Left ventricle myocardium inferior (tissue), 1 donor: ENCODE data around the gene AR. TPM values are rescaled to one million over a fixed set of nuclear protein-coding genes. Genes with fewer than 3 reads are reported as not detected.
A peak's percentile ranks its signal among the peaks of the same experiment; 100 is the strongest.

Experiments
- DNase-seq: peaks from one replicate; pipeline ENCODE4 v3.0.0-alpha.2; 2020
- H3K27ac ChIP-seq: fragments of 200-600 bp; replicated peaks from 2 replicates; pipeline ENCODE4 v1.8.0; 2021
- H3K27me3 ChIP-seq: fragments of 200-600 bp; 2 replicates; pipeline ENCODE4 v1.8.0; 2021; ENCODE audit warnings: low read depth
- H3K36me3 ChIP-seq: fragments of 200-600 bp; 2 replicates; pipeline ENCODE4 v1.8.0; 2021
- H3K4me1 ChIP-seq: fragments of 200-600 bp; 2 replicates; pipeline ENCODE4 v1.8.0; 2021
- H3K4me3 ChIP-seq: fragments of 200-600 bp; 2 replicates; pipeline ENCODE4 v1.8.0; 2021; ENCODE audit warnings: mild to moderate bottlenecking, moderate library complexity
- H3K9me3 ChIP-seq: fragments of 200-600 bp; replicated peaks from 2 replicates; pipeline ENCODE4 v1.8.0; 2021
- CTCF ChIP-seq: fragments of 200-600 bp; IDR thresholded peaks from 2 replicates; pipeline ENCODE4 v1.8.0; 2021; ENCODE audit warnings: antibody characterized with exemption, mild to moderate bottlenecking, borderline replicate concordance
- intact Hi-C: fragments of 100-400 bp; cut with micrococcal nuclease; formaldehyde crosslinking; loops from one replicate; pipeline ENCODE4 v1.11.0; 2022
- long read RNA-seq: library from polyadenylated mRNA; unstranded; transcript quantifications from one replicate; pipeline ENCODE4 v2.0.0, GENCODE V29; 2021
- total RNA-seq: library from RNA; stranded (reverse); fragmentation: NEBNext Ultra II Directional; extraction: Animal tissue kit (Norgen Biotek cat#: 25700); gene quantifications from one replicate; pipeline ENCODE4 v1.2.1, GENCODE V29; 2021
- donor health status: DM: no; HTN: yes; CAD: no; lungs with severe emphysema.

AR gene, protein sequence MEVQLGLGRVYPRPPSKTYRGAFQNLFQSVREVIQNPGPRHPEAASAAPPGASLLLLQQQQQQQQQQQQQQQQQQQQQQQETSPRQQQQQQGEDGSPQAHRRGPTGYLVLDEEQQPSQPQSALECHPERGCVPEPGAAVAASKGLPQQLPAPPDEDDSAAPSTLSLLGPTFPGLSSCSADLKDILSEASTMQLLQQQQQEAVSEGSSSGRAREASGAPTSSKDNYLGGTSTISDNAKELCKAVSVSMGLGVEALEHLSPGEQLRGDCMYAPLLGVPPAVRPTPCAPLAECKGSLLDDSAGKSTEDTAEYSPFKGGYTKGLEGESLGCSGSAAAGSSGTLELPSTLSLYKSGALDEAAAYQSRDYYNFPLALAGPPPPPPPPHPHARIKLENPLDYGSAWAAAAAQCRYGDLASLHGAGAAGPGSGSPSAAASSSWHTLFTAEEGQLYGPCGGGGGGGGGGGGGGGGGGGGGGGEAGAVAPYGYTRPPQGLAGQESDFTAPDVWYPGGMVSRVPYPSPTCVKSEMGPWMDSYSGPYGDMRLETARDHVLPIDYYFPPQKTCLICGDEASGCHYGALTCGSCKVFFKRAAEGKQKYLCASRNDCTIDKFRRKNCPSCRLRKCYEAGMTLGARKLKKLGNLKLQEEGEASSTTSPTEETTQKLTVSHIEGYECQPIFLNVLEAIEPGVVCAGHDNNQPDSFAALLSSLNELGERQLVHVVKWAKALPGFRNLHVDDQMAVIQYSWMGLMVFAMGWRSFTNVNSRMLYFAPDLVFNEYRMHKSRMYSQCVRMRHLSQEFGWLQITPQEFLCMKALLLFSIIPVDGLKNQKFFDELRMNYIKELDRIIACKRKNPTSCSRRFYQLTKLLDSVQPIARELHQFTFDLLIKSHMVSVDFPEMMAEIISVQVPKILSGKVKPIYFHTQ
- total RNA-seq, result 18.4 TPM
- long read RNA-seq, full-length matches to known transcripts, result 8 of 17 reads
- long read RNA-seq, partial matches to known transcripts, result 2 of 17 reads
- long read RNA-seq, other reads (novel, unspliced or antisense), result 7 of 17 reads

- TF ChIP-seq CTCF, result no peak
- no peaks in the 10 kb centered on the region for H3K9me3 ChIP-seq
- no peaks in the 10 kb centered on the region for H3K36me3 ChIP-seq
- peak; percentile 72 for DNase-seq
- H3K27ac ChIP-seq, result peak within 1 kb of the TSS; percentile 79
- intact Hi-C loops, result no loop called here
- peaks cover 12% of the 10 kb centered on the region for H3K4me1 ChIP-seq
- no peaks in the 10 kb centered on the region for H3K27me3 ChIP-seq
- peak within 1 kb of the TSS; percentile 68 for H3K4me3 ChIP-seq
These were observed at the start of gene AR for GRCh38 chrX:67543818-67544217. Gene AR, plus strand, starts transcription at chrX:67544021. Its CDS starts 1,126 bp downstream, at chrX:67545147.

- intact Hi-C loops, result no loop called here
- TF ChIP-seq CTCF, result no peak
- DNase-seq, result no peak
These were observed 43.2 kb upstream of the AR start for GRCh38 chrX:67500617-67501016.

GRCh38 chrX:67503004-67503403 is 40.8 kb upstream of the AR start:
- no peak for TF ChIP-seq CTCF
- H3K4me1 ChIP-seq, result no peaks in the 10 kb centered on the region
- no peak overlapping the region for H3K27ac ChIP-seq
- peaks cover 15% of the 10 kb centered on the region for H3K9me3 ChIP-seq
- intact Hi-C loops, result no loop called here
- H3K4me3 ChIP-seq, result no peak overlapping the region
- no peaks in the 10 kb centered on the region for H3K27me3 ChIP-seq
- H3K36me3 ChIP-seq, result no peaks in the 10 kb centered on the region
- no peak for DNase-seq

More at GRCh38 chrX:67500617-67501016, 43.2 kb upstream of the AR start:
- H3K4me3 ChIP-seq, result no peak overlapping the region
- no peak overlapping the region for H3K27ac ChIP-seq
- H3K36me3 ChIP-seq, result no peaks in the 10 kb centered on the region
- H3K4me1 ChIP-seq, result no peaks in the 10 kb centered on the region
- H3K9me3 ChIP-seq, result peaks cover 6% of the 10 kb centered on the region
- H3K27me3 ChIP-seq, result no peaks in the 10 kb centered on the region

DNA sequence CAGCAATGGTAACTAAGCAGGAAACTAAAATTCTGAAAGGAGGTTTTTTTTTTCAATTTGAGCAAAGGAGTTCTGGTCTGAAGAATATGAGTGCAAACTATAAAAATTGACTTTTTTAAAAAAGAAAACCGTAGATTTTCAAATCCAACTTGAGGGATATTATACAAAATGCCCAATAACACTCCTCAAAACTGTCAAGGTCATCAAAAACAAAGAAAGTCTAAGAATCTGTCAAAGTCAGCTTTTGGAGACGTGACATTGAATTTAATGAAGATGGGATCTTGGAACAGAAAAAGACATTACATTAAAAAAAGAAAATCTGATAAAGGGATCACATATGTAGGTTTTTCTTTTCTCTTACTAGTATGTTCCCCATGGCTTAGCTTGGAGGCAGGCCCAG is 40.4 kb upstream of the AR start:
- no peak overlapping the region for H3K27ac ChIP-seq
- DNase-seq, result no peak
- peaks cover 15% of the 10 kb centered on the region for H3K9me3 ChIP-seq
- no peaks in the 10 kb centered on the region for H3K36me3 ChIP-seq
- no peak for TF ChIP-seq CTCF
- H3K27me3 ChIP-seq, result no peaks in the 10 kb centered on the region
- intact Hi-C loops, result no loop called here
- H3K4me1 ChIP-seq, result no peaks in the 10 kb centered on the region
- H3K4me3 ChIP-seq, result no peak overlapping the region

- Histone ChIP-seq H3K9me3 (peaks cover 11% of the 10 kb centered on the region), H3K4me3 (no peak overlapping the region), H3K4me1 (peaks cover 14% of the 10 kb centered on the region), H3K36me3 (no peaks in the 10 kb centered on the region), H3K27ac (no peak overlapping the region), H3K27me3 (no peaks in the 10 kb centered on the region)
- no peak for DNase-seq
- no peak for TF ChIP-seq CTCF
- intact Hi-C loops, result no loop called here
These were observed 23.1 kb upstream of the AR start for GRCh38 chrX:67520671-67521070.
